Measurements from ENCODE around the gene UFC1.

Gene UFC1

GRCh38 chr1:161172776-161173376, 19.1 kb downstream of the UFC1 start:
- H3K36me3 ChIP-seq (replicated peaks in 1 of 2; ENCODE audit: control insufficient read depth in 2 of 2, insufficient read depth in 2 of 2, low read length in 2 of 2) = peaks cover 50 to 69% of the 10 kb centered on the region in 2 donors
- H3K14ac ChIP-seq (ENCODE audit: low read length) = no peak overlapping the region
- no peak overlapping the region for H3K4me2 ChIP-seq (ENCODE audit: insufficient read depth, low read length, poor library complexity, severe bottlenecking)
- H4K8ac ChIP-seq (ENCODE audit: low read depth, low read length) = no peak overlapping the region
- H3K4me3 ChIP-seq (ENCODE audit: low read length in 2 of 2) = no peak overlapping the region
- H4K91ac ChIP-seq (ENCODE audit: low read depth, low read length, poor library complexity) = no peak overlapping the region
- no peak overlapping the region for H3K9ac ChIP-seq (ENCODE audit: low read depth, low read length, poor library complexity)
- no peak overlapping the region for H3K23ac ChIP-seq (ENCODE audit: low read depth, low read length, poor library complexity)
- WGBS, 2 donors (ENCODE audit: extremely low coverage in 2 of 2, insufficient read length in 2 of 2, insufficient replicate concordance in 1 of 2) = no CpG with 5 or more reads among the region's 4 CpGs
- no peak overlapping the region for H3K18ac ChIP-seq (ENCODE audit: low read length)
- DNase-seq (ENCODE audit: low spot score) = no peak
- H3K27me3 ChIP-seq (ENCODE audit: control insufficient read depth in 3 of 3, insufficient read depth in 3 of 3, low read depth in 1 of 3, low read length in 3 of 3) = no peaks in the 10 kb centered on the region
- H2BK120ac ChIP-seq (ENCODE audit: low read depth, low read length) = no peak overlapping the region
- H2BK5ac ChIP-seq (ENCODE audit: low read length) = no peak overlapping the region
- no peak overlapping the region for H2BK12ac ChIP-seq (ENCODE audit: low read length)
- H2BK15ac ChIP-seq (ENCODE audit: low read length) = no peak overlapping the region
- H3K4me1 ChIP-seq (ENCODE audit: control insufficient read depth in 2 of 2, insufficient read depth in 1 of 2, low read depth in 1 of 2, low read length in 2 of 2) = peaks cover 6 to 9% of the 10 kb centered on the region in 2 donors
- H3K79me1 ChIP-seq (ENCODE audit: low read depth, low read length) = peaks cover 6% of the 10 kb centered on the region
- no peak overlapping the region for H3K27ac ChIP-seq (replicated peaks; ENCODE audit: low read length)
- no peak overlapping the region for H2AFZ ChIP-seq (ENCODE audit: low read length)
- H3K9me3 ChIP-seq (replicated peaks in 1 of 2; ENCODE audit: control insufficient read depth in 2 of 2, insufficient read depth in 1 of 2, low read depth in 1 of 2, low read length in 2 of 2) = no peaks in the 10 kb centered on the region
- no peak overlapping the region for H3K4ac ChIP-seq (ENCODE audit: low read length)
- no peak overlapping the region for H2AK5ac ChIP-seq (ENCODE audit: low read depth, low read length)

GRCh38 chr1:161173711-161174110, 19.9 kb downstream of the UFC1 start:
- no peak overlapping the region for H2BK5ac ChIP-seq (ENCODE audit: low read length)
- H3K4me1 ChIP-seq (ENCODE audit: control insufficient read depth in 2 of 2, insufficient read depth in 1 of 2, low read depth in 1 of 2, low read length in 2 of 2) = peaks cover 6 to 10% of the 10 kb centered on the region in 2 donors
- no peak overlapping the region for H2BK15ac ChIP-seq (ENCODE audit: low read length)
- H4K91ac ChIP-seq (ENCODE audit: low read depth, low read length, poor library complexity) = no peak overlapping the region
- no peak overlapping the region for H3K9ac ChIP-seq (ENCODE audit: low read depth, low read length, poor library complexity)
- no peak overlapping the region for H3K4me2 ChIP-seq (ENCODE audit: insufficient read depth, low read length, poor library complexity, severe bottlenecking)
- no peak overlapping the region for H3K27ac ChIP-seq (replicated peaks; ENCODE audit: low read length)
- H3K23ac ChIP-seq (ENCODE audit: low read depth, low read length, poor library complexity) = no peak overlapping the region
- no peak overlapping the region for H3K18ac ChIP-seq (ENCODE audit: low read length)
- H3K79me1 ChIP-seq (ENCODE audit: low read depth, low read length) = peaks cover 6% of the 10 kb centered on the region
- H3K4me3 ChIP-seq (ENCODE audit: low read length in 2 of 2) = no peak overlapping the region
- H3K27me3 ChIP-seq (ENCODE audit: control insufficient read depth in 3 of 3, insufficient read depth in 3 of 3, low read depth in 1 of 3, low read length in 3 of 3) = no peaks in the 10 kb centered on the region
- no peaks in the 10 kb centered on the region for H3K9me3 ChIP-seq (replicated peaks in 1 of 2; ENCODE audit: control insufficient read depth in 2 of 2, insufficient read depth in 1 of 2, low read depth in 1 of 2, low read length in 2 of 2)
- H4K8ac ChIP-seq (ENCODE audit: low read depth, low read length) = no peak overlapping the region
- WGBS, 2 donors (ENCODE audit: extremely low coverage in 2 of 2, insufficient read length in 2 of 2, insufficient replicate concordance in 1 of 2) = no CpG with 5 or more reads among the region's 11 CpGs
- H2AK5ac ChIP-seq (ENCODE audit: low read depth, low read length) = no peak overlapping the region
- H3K4ac ChIP-seq (ENCODE audit: low read length) = no peak overlapping the region
- no peak overlapping the region for H2BK120ac ChIP-seq (ENCODE audit: low read depth, low read length)
- no peak for DNase-seq (ENCODE audit: low spot score)
- no peak overlapping the region for H3K14ac ChIP-seq (ENCODE audit: low read length)
- H2AFZ ChIP-seq (ENCODE audit: low read length) = no peak overlapping the region
- H2BK12ac ChIP-seq (ENCODE audit: low read length) = no peak overlapping the region
- peaks cover 48 to 69% of the 10 kb centered on the region in 2 donors for H3K36me3 ChIP-seq (replicated peaks in 1 of 2; ENCODE audit: control insufficient read depth in 2 of 2, insufficient read depth in 2 of 2, low read length in 2 of 2)

GRCh38 chr1:161174911-161175310, 21.1 kb downstream of the UFC1 start:
- Histone ChIP-seq H3K36me3 (replicated peaks in 1 of 2; ENCODE audit: control insufficient read depth in 2 of 2, insufficient read depth in 2 of 2, low read length in 2 of 2) (peaks cover 41 to 58% of the 10 kb centered on the region in 2 donors), H3K14ac (ENCODE audit: low read length) (no peak overlapping the region), H3K4me3 (ENCODE audit: low read length in 2 of 2) (no peak overlapping the region), H3K27me3 (ENCODE audit: control insufficient read depth in 3 of 3, insufficient read depth in 3 of 3, low read depth in 1 of 3, low read length in 3 of 3) (no peaks in the 10 kb centered on the region), H3K4me2 (ENCODE audit: insufficient read depth, low read length, poor library complexity, severe bottlenecking) (no peak overlapping the region), H2AFZ (ENCODE audit: low read length) (no peak overlapping the region), H3K27ac (replicated peaks; ENCODE audit: low read length) (no peak overlapping the region), H2BK12ac (ENCODE audit: low read length) (no peak overlapping the region), H4K8ac (ENCODE audit: low read depth, low read length) (no peak overlapping the region), H3K18ac (ENCODE audit: low read length) (no peak overlapping the region), H2BK120ac (ENCODE audit: low read depth, low read length) (no peak overlapping the region), H3K23ac (ENCODE audit: low read depth, low read length, poor library complexity) (no peak overlapping the region), H3K79me1 (ENCODE audit: low read depth, low read length) (peaks cover 6% of the 10 kb centered on the region), H3K9ac (ENCODE audit: low read depth, low read length, poor library complexity) (no peak overlapping the region), H3K9me3 (replicated peaks in 1 of 2; ENCODE audit: control insufficient read depth in 2 of 2, insufficient read depth in 1 of 2, low read depth in 1 of 2, low read length in 2 of 2) (no peaks in the 10 kb centered on the region), H3K4ac (ENCODE audit: low read length) (no peak overlapping the region), H2BK15ac (ENCODE audit: low read length) (no peak overlapping the region), H3K4me1 (ENCODE audit: control insufficient read depth in 2 of 2, insufficient read depth in 1 of 2, low read depth in 1 of 2, low read length in 2 of 2) (peaks cover 6 to 10% of the 10 kb centered on the region in 2 donors), H2AK5ac (ENCODE audit: low read depth, low read length) (no peak overlapping the region), H2BK5ac (ENCODE audit: low read length) (no peak overlapping the region), H4K91ac (ENCODE audit: low read depth, low read length, poor library complexity) (no peak overlapping the region)
- no CpG with 5 or more reads among the region's 11 CpGs for WGBS, 2 donors (ENCODE audit: extremely low coverage in 2 of 2, insufficient read length in 2 of 2, insufficient replicate concordance in 1 of 2)
- DNase-seq (ENCODE audit: low spot score) = no peak

- Histone ChIP-seq H3K4ac (ENCODE audit: low read length) (no peak overlapping the region), H3K18ac (ENCODE audit: low read length) (no peak overlapping the region), H2AFZ (ENCODE audit: low read length) (no peak overlapping the region), H3K4me1 (ENCODE audit: control insufficient read depth in 2 of 2, insufficient read depth in 1 of 2, low read depth in 1 of 2, low read length in 2 of 2) (peaks cover 6 to 10% of the 10 kb centered on the region in 2 donors), H3K9me3 (replicated peaks in 1 of 2; ENCODE audit: control insufficient read depth in 2 of 2, insufficient read depth in 1 of 2, low read depth in 1 of 2, low read length in 2 of 2) (no peaks in the 10 kb centered on the region), H3K27me3 (ENCODE audit: control insufficient read depth in 3 of 3, insufficient read depth in 3 of 3, low read depth in 1 of 3, low read length in 3 of 3) (no peaks in the 10 kb centered on the region), H3K9ac (ENCODE audit: low read depth, low read length, poor library complexity) (no peak overlapping the region), H3K4me2 (ENCODE audit: insufficient read depth, low read length, poor library complexity, severe bottlenecking) (no peak overlapping the region), H3K79me1 (ENCODE audit: low read depth, low read length) (peaks cover 6% of the 10 kb centered on the region), H2BK12ac (ENCODE audit: low read length) (no peak overlapping the region), H2AK5ac (ENCODE audit: low read depth, low read length) (no peak overlapping the region), H2BK120ac (ENCODE audit: low read depth, low read length) (no peak overlapping the region), H3K4me3 (ENCODE audit: low read length in 2 of 2) (peak overlapping the region in 1 of 2 donors; percentile 79), H3K23ac (ENCODE audit: low read depth, low read length, poor library complexity) (no peak overlapping the region), H3K14ac (ENCODE audit: low read length) (no peak overlapping the region), H4K91ac (ENCODE audit: low read depth, low read length, poor library complexity) (no peak overlapping the region), H2BK5ac (ENCODE audit: low read length) (no peak overlapping the region), H4K8ac (ENCODE audit: low read depth, low read length) (no peak overlapping the region), H3K27ac (replicated peaks; ENCODE audit: low read length) (no peak overlapping the region), H3K36me3 (replicated peaks in 1 of 2; ENCODE audit: control insufficient read depth in 2 of 2, insufficient read depth in 2 of 2, low read length in 2 of 2) (peaks cover 34 to 50% of the 10 kb centered on the region in 2 donors), H2BK15ac (ENCODE audit: low read length) (no peak overlapping the region)
- DNase-seq (ENCODE audit: low spot score) = no peak
- 100% methylated on average over 1 of the region's 10 CpGs; no CpG with 5 or more reads in 1 of the 2 donors for WGBS, 2 donors (ENCODE audit: extremely low coverage in 2 of 2, insufficient read length in 2 of 2, insufficient replicate concordance in 1 of 2)
Measured at GRCh38 chr1:161175771-161176453, 22.1 kb downstream of the UFC1 start.
